ENCODE data around the gene LILRA1. TPM values are rescaled to one million over a fixed set of nuclear protein-coding genes. Genes with fewer than 3 reads are reported as not detected.
"Not testable (repeated sequence)": the region's sequence is repeated elsewhere in the genome, so short reads cannot be mapped to it uniquely, and the experiment has no call there.

LILRA1 gene
- total RNA-seq, 1 donor, result 2.7 TPM

- no peak for DNase-seq (ENCODE audit: low read depth in 2 of 3, low spot score in 2 of 3)
Observed at GRCh38 chr19:54622431-54622830, 29.0 kb downstream of the LILRA1 start.

- DNase-seq (ENCODE audit: low read depth in 2 of 3, low spot score in 2 of 3), result peak in 1 of 3 donors; percentile 13
Observed at GRCh38 chr19:54624234-54624633, 30.8 kb downstream of the LILRA1 start.

- DNase-seq (ENCODE audit: low read depth in 2 of 3, low spot score in 2 of 3), result peak in 1 of 3 donors; percentile 40
Observed at GRCh38 chr19:54624934-54625730, 31.7 kb downstream of the LILRA1 start.

- DNase-seq (ENCODE audit: low read depth in 2 of 3, low spot score in 2 of 3), result no peak
Observed at GRCh38 chr19:54626757-54627156, 33.3 kb downstream of the LILRA1 start.

- DNase-seq (ENCODE audit: low read depth in 2 of 3, low spot score in 2 of 3), result not testable (repeated sequence)
Observed at GRCh38 chr19:54627912-54628311, 34.5 kb downstream of the LILRA1 start.

GRCh38 chr19:54630262-54630661 lies 36.8 kb downstream of the LILRA1 start, which contains the start of gene LILRB1:
Gene LILRB1, plus strand, starts transcription at chr19:54630484. Its CDS starts 590 bp downstream, at chr19:54631074.
- DNase-seq (ENCODE audit: low read depth in 2 of 3, low spot score in 2 of 3), result peak in 2 of 3 donors; percentile 23 to 68

- no peak for DNase-seq (ENCODE audit: low read depth in 2 of 3, low spot score in 2 of 3)
Observed at GRCh38 chr19:54630782-54631181, 37.4 kb downstream of the LILRA1 start.

- DNase-seq (ENCODE audit: low read depth in 2 of 3, low spot score in 2 of 3), result not testable (repeated sequence)
Observed at GRCh38 chr19:54631489-54632337, 38.3 kb downstream of the LILRA1 start.

- not testable (repeated sequence) for DNase-seq (ENCODE audit: low read depth in 2 of 3, low spot score in 2 of 3)
Observed at GRCh38 chr19:54632517-54632916, 39.1 kb downstream of the LILRA1 start.

GRCh38 chr19:54633401-54633800 lies 40.0 kb downstream of the LILRA1 start:
- DNase-seq (ENCODE audit: low read depth in 2 of 3, low spot score in 2 of 3), result no peak

- DNase-seq (ENCODE audit: low read depth in 2 of 3, low spot score in 2 of 3), result not testable (repeated sequence)
Observed at GRCh38 chr19:54636081-54636480, 42.6 kb downstream of the LILRA1 start.

- no peak for DNase-seq (ENCODE audit: low read depth in 2 of 3, low spot score in 2 of 3)
Observed at GRCh38 chr19:54638683-54639082, 45.3 kb downstream of the LILRA1 start.

GRCh38 chr19:54642953-54643352 lies 49.5 kb downstream of the LILRA1 start:
- DNase-seq (ENCODE audit: low read depth in 2 of 3, low spot score in 2 of 3), result not testable (repeated sequence)

- not testable (repeated sequence) for DNase-seq (ENCODE audit: low read depth in 2 of 3, low spot score in 2 of 3)
Observed at GRCh38 chr19:54643583-54643982, 50.2 kb downstream of the LILRA1 start.

- no peak for DNase-seq (ENCODE audit: low read depth in 2 of 3, low spot score in 2 of 3)
Observed at GRCh38 chr19:54644056-54644455, 50.6 kb downstream of the LILRA1 start.

- no peak for DNase-seq (ENCODE audit: low read depth in 2 of 3, low spot score in 2 of 3)
Observed at GRCh38 chr19:54646331-54646841, 53.0 kb downstream of the LILRA1 start.

- DNase-seq (ENCODE audit: low read depth in 2 of 3, low spot score in 2 of 3), result no peak
Observed at GRCh38 chr19:54648129-54648528, 54.7 kb downstream of the LILRA1 start.

GRCh38 chr19:54650108-54650655 lies 56.8 kb downstream of the LILRA1 start:
- no peak for DNase-seq (ENCODE audit: low read depth in 2 of 3, low spot score in 2 of 3)
